22Rv1 (cell line): ENCODE data around the gene RSPH1.

Experiments used
- H3K27ac ChIP-seq: fragments of 450-650 bp; 2 replicates; pipeline ENCODE4 v1.5.1; 2017
- ZFX ChIP-seq: fragments of 450-650 bp; IDR thresholded peaks from 2 replicates; pipeline ENCODE4 v1.6.1; 2017; ENCODE audit warnings: antibody characterized with exemption, borderline replicate concordance
- TF ChIP-seq, protein P1 (sequence below): fragments of 450-650 bp; IDR thresholded peaks from 2 replicates; pipeline ENCODE4 v1.5.1; 2017; ENCODE audit warnings: mild to moderate bottlenecking

RSPH1 gene

GRCh38 chr21:42496120-42496838, at the start of gene RSPH1:
Gene RSPH1, minus strand, starts transcription at chr21:42496224. Its CDS starts 38 bp downstream, at chr21:42496186.
- TF ChIP-seq, protein P1, sequence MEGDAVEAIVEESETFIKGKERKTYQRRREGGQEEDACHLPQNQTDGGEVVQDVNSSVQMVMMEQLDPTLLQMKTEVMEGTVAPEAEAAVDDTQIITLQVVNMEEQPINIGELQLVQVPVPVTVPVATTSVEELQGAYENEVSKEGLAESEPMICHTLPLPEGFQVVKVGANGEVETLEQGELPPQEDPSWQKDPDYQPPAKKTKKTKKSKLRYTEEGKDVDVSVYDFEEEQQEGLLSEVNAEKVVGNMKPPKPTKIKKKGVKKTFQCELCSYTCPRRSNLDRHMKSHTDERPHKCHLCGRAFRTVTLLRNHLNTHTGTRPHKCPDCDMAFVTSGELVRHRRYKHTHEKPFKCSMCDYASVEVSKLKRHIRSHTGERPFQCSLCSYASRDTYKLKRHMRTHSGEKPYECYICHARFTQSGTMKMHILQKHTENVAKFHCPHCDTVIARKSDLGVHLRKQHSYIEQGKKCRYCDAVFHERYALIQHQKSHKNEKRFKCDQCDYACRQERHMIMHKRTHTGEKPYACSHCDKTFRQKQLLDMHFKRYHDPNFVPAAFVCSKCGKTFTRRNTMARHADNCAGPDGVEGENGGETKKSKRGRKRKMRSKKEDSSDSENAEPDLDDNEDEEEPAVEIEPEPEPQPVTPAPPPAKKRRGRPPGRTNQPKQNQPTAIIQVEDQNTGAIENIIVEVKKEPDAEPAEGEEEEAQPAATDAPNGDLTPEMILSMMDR, result 0 out of 2 replicates have a peak, but pooled peaks have one; percentile 15
- no peak for TF ChIP-seq ZFX
- peak within 1 kb of the TSS; percentile 66 for H3K27ac ChIP-seq

GRCh38 chr21:42545745-42546144, 49.7 kb upstream of the RSPH1 start:
- no peak overlapping the region for H3K27ac ChIP-seq
- TF ChIP-seq, protein P1, result no peak
- no peak for TF ChIP-seq ZFX

- no peak for TF ChIP-seq ZFX
- TF ChIP-seq, protein P1, result no peak
- no peak overlapping the region for H3K27ac ChIP-seq
Observed at GRCh38 chr21:42545317-42545716, 49.3 kb upstream of the RSPH1 start.

DNA sequence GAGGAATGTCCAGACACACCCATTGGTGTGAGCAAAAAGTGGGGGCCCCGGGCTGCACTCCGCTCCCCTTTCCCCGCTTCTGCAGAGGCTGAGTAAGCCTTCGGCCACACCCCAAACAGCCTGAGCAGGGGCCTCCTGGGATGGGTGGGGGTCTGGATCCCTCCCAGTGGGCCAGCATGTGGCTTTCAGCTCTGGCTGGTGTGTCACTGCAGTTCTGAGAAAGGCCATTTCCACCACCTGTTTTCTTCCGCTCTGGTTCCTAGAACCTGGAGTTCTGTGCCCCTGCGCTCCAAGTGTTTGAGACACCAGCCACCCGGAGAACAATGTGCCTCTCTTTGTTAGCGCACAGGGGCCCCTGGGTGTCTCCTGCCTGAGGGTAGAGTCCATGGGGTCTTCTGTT, 48.5 kb upstream of the RSPH1 start:
- H3K27ac ChIP-seq, result no peak overlapping the region
- TF ChIP-seq, protein P1, result no peak
- TF ChIP-seq ZFX, result no peak

DNA sequence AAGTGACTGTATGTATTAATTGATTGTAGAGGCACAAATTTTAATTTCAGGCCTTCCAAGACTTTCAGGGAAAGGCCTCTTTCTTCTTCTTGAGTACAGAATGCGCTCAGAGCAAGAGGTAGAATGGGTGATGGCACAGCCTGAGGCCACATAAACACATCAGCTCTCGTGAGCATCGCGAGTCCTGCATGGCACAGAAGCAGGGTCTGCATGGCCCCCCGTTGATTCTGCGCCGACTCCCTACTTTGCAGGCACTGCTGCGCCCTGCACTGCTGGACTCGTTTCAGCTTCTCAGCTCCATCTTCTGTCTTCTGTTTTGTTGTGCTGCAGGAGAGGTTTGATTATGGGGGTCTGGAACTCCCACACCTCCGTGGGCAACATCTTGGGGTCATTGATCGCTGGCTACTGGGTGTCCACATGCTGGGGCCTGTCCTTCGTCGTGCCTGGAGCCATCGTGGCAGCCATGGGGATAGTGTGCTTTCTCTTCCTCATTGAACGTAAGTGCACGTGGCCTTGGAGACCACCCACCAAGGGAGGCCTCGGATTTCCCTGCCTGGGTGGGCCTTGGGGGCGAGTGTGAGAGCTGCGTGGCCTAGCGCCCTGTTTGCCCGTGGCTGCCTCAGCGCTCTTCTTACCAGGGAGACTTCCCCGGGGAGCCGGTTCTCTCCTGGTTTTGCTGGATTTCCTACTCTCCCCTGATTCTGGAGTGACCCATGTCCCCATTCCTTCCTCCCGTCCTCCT, 47.3 kb upstream of the RSPH1 start:
- no peak overlapping the region for H3K27ac ChIP-seq
- no peak for TF ChIP-seq ZFX
- TF ChIP-seq, protein P1, result no peak

DNA sequence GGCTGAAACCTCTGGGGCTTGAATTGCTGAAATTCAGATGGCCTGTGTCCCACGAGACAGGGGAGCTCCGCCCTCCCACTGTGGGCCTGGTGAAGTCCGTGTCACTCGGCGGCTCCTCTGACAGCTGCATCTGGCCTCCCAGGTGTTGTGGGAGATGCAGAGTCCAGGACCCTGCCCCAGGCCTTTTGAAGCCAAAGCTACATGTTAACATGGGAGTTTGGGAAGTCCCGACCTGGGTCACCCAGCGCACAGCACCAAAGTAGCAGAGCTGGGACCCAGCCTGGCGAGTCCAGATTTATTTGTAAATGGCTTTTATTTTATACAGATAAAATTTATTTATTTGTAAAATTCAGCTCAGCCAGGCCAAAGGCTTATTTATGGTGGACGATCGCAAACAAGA, 46.6 kb upstream of the RSPH1 start:
- no peak for TF ChIP-seq ZFX
- TF ChIP-seq, protein P1, result no peak
- H3K27ac ChIP-seq, result no peak overlapping the region

DNA sequence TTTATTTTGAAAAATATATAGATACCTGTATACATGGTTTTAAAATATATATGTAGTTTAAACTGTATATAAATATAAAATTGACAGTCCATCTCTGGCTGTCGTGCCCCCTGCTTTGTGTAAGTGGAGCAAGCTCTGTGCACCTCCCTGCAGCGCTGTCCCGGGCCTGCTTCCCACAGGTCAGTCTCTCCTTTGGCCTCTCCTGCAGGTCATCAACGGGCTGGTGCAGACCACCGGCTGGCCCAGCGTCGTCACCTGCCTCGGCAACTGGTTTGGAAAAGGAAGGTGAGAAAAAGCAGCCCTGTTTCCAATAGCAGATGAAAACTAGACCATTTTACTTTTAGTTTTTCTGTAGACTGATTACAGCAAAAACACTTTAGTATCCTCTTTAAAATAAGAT, 46.2 kb upstream of the RSPH1 start:
- no peak for TF ChIP-seq ZFX
- TF ChIP-seq, protein P1, result no peak
- no peak overlapping the region for H3K27ac ChIP-seq
